ENCODE results near the gene CYTH2. TPM values are rescaled to one million over a fixed set of nuclear protein-coding genes. Genes with fewer than 3 reads are reported as not detected.

CYTH2 gene
- total RNA-seq, 3 donors from 2014 or later (not counting 1 experiment from before 2014, with no cell fraction given) = 38.5 to 44.1 (median 39.2) TPM

DNA sequence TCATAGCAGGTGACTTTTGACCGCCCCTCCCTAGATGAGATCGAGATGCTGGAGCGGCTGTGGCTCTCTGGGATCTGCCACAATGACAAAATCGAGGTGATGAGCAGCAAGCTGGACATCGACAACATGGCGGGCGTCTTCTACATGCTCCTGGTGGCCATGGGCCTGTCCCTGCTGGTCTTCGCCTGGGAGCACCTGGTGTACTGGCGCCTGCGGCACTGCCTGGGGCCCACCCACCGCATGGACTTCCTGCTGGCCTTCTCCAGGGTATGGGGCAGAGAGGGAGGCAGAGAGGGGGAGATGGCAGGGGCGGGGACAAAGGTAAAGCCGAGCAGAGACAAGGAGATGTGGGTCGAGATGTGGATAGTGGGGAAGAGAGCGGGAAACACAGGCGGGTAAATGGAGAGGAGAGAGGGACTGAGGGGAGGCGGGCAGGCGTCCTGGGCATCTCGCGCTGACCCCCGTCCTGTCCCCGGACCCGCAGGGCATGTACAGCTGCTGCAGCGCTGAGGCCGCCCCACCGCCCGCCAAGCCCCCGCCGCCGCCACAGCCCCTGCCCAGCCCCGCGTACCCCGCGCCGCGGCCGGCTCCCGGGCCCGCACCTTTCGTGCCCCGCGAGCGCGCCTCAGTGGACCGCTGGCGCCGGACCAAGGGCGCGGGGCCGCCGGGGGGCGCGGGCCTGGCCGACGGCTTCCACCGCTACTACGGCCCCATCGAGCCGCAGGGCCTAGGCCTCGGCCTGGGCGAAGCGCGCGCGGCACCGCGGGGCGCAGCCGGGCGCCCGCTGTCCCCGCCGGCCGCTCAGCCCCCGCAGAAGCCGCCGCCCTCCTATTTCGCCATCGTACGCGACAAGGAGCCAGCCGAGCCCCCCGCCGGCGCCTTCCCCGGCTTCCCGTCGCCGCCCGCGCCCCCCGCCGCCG, 26.8 kb upstream of the CYTH2 start:
- H3K4me3 ChIP-seq (ENCODE audit: low read length) = no peak overlapping the region
- Mint-ChIP-seq H3K4me3 (peak overlapping the region; percentile 61), H3K27ac (no peak overlapping the region), H3K9me3 (no peaks in the 10 kb centered on the region), H3K36me3 (no peaks in the 10 kb centered on the region), H3K27me3 (ENCODE audit: low read depth in 2 of 2) (peaks cover 14 to 28% of the 10 kb centered on the region in 2 donors), H3K4me1 (peaks cover 24 to 26% of the 10 kb centered on the region in 2 donors)
- TF ChIP-seq, protein P1, sequence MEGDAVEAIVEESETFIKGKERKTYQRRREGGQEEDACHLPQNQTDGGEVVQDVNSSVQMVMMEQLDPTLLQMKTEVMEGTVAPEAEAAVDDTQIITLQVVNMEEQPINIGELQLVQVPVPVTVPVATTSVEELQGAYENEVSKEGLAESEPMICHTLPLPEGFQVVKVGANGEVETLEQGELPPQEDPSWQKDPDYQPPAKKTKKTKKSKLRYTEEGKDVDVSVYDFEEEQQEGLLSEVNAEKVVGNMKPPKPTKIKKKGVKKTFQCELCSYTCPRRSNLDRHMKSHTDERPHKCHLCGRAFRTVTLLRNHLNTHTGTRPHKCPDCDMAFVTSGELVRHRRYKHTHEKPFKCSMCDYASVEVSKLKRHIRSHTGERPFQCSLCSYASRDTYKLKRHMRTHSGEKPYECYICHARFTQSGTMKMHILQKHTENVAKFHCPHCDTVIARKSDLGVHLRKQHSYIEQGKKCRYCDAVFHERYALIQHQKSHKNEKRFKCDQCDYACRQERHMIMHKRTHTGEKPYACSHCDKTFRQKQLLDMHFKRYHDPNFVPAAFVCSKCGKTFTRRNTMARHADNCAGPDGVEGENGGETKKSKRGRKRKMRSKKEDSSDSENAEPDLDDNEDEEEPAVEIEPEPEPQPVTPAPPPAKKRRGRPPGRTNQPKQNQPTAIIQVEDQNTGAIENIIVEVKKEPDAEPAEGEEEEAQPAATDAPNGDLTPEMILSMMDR (IDR thresholded peaks at IDR 0.05) = no peak
- no peak for DNase-seq
- no peak for ATAC-seq
- peaks cover 28% of the 10 kb centered on the region for H3K4me1 ChIP-seq (ENCODE audit: control insufficient read depth, insufficient read depth, low read length)
- WGBS (ENCODE audit: insufficient coverage) = 45% methylated on average over 94 of the region's 94 CpGs
- no peak overlapping the region for H3K27ac ChIP-seq (ENCODE audit: low read length)
- no peaks in the 10 kb centered on the region for H3K36me3 ChIP-seq (ENCODE audit: control insufficient read depth, insufficient read depth, low read length)
- H3K27me3 ChIP-seq (ENCODE audit: control insufficient read depth, insufficient read depth, low read length) = peaks cover 20% of the 10 kb centered on the region
- intact Hi-C loops (cut with micrococcal nuclease) = no loop called here
- H3K9me3 ChIP-seq (ENCODE audit: control insufficient read depth, insufficient read depth, low read length) = no peaks in the 10 kb centered on the region

DNA sequence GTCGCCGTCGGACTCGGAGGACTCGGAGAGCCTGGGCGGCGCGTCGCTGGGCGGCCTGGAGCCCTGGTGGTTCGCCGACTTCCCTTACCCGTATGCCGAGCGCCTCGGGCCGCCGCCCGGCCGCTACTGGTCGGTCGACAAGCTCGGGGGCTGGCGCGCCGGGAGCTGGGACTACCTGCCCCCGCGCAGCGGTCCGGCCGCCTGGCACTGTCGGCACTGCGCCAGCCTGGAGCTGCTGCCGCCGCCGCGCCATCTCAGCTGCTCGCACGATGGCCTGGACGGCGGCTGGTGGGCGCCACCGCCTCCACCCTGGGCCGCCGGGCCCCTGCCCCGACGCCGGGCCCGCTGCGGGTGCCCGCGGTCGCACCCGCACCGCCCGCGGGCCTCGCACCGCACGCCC, 25.9 kb upstream of the CYTH2 start:
- intact Hi-C loops (cut with micrococcal nuclease) = no loop called here
- Histone ChIP-seq H3K27ac (ENCODE audit: low read length) (no peak overlapping the region), H3K4me1 (ENCODE audit: control insufficient read depth, insufficient read depth, low read length) (peaks cover 28% of the 10 kb centered on the region), H3K27me3 (ENCODE audit: control insufficient read depth, insufficient read depth, low read length) (peaks cover 20% of the 10 kb centered on the region), H3K36me3 (ENCODE audit: control insufficient read depth, insufficient read depth, low read length) (peaks cover 4% of the 10 kb centered on the region), H3K9me3 (ENCODE audit: control insufficient read depth, insufficient read depth, low read length) (no peaks in the 10 kb centered on the region), H3K4me3 (ENCODE audit: low read length) (no peak overlapping the region)
- Mint-ChIP-seq H3K9me3 (no peaks in the 10 kb centered on the region), H3K36me3 (no peaks in the 10 kb centered on the region), H3K27ac (no peak overlapping the region), H3K27me3 (ENCODE audit: low read depth in 2 of 2) (peaks cover 9 to 23% of the 10 kb centered on the region in 2 donors), H3K4me3 (no peak overlapping the region), H3K4me1 (peaks cover 26 to 27% of the 10 kb centered on the region in 2 donors)
- DNase-seq (peak in 1 of 2 donors; percentile 43), ATAC-seq (no peak)
- WGBS (ENCODE audit: insufficient coverage) = 3% methylated on average over 60 of the region's 60 CpGs
- TF ChIP-seq, protein P1 (IDR thresholded peaks at IDR 0.05) = no peak

- H3K27ac ChIP-seq (ENCODE audit: low read length) = no peak overlapping the region
- H3K9me3 ChIP-seq (ENCODE audit: control insufficient read depth, insufficient read depth, low read length) = no peaks in the 10 kb centered on the region
- H3K36me3 ChIP-seq (ENCODE audit: control insufficient read depth, insufficient read depth, low read length) = peaks cover 9% of the 10 kb centered on the region
- intact Hi-C loops (cut with micrococcal nuclease) = no loop called here
- TF ChIP-seq, protein P1 (IDR thresholded peaks at IDR 0.05) = no peak
- Mint-ChIP-seq H3K27ac (no peak overlapping the region), H3K36me3 (no peaks in the 10 kb centered on the region), H3K4me3 (no peak overlapping the region), H3K9me3 (no peaks in the 10 kb centered on the region), H3K4me1 (peaks cover 29 to 32% of the 10 kb centered on the region in 2 donors), H3K27me3 (ENCODE audit: low read depth in 2 of 2) (peaks cover 9 to 23% of the 10 kb centered on the region in 2 donors)
- peaks cover 20% of the 10 kb centered on the region for H3K27me3 ChIP-seq (ENCODE audit: control insufficient read depth, insufficient read depth, low read length)
- DNase-seq (peak in 1 of 2 donors; percentile 27), ATAC-seq (no peak)
- H3K4me1 ChIP-seq (ENCODE audit: control insufficient read depth, insufficient read depth, low read length) = peaks cover 28% of the 10 kb centered on the region
- no peak overlapping the region for H3K4me3 ChIP-seq (ENCODE audit: low read length)
- WGBS (ENCODE audit: insufficient coverage) = 4% methylated on average over 45 of the region's 45 CpGs
These were observed 25.4 kb upstream of the CYTH2 start for GRCh38 chr19:48443731-48444128.
